ENCODE measurements around the gene FZD2. TPM values are rescaled to one million over a fixed set of nuclear protein-coding genes. Genes with fewer than 3 reads are reported as not detected.

FZD2 gene
- total and polyA plus RNA-seq, 12 donors, result 0.18 to 9.1 (median 2.9) TPM

DNA sequence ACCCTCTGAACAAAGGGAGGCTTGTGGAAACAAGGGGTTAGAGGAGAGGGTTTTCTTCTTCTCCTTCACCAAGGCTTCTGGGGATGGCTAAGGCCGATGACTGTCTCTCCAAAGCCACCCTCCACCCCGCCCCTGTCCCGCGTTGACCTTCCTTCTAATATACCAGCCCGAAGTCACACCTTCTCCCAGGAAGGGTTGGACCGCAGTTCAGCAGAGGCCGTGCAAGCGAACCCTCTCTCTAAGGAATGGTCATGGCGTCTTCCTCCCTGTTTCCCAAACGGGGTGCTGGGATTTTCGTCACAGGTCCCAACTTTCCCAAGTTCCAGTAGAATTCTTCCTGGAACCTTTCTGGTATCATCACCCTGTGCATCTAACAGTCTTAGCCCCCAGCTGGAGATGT lies 49.4 kb downstream of the FZD2 start:
- Histone ChIP-seq H3K36me3 (replicated peaks in 1 of 2) (no peaks in the 10 kb centered on the region), H3K9me3 (replicated peaks in 1 of 3) (no peaks in the 10 kb centered on the region), H3K4me1 (replicated peaks in 1 of 2) (no peaks in the 10 kb centered on the region), H3K4me3 (no peak overlapping the region), H3K27me3 (no peaks in the 10 kb centered on the region), H3K27ac (no peak overlapping the region)
- no peak for DNase-seq
- TF ChIP-seq, protein P1, sequence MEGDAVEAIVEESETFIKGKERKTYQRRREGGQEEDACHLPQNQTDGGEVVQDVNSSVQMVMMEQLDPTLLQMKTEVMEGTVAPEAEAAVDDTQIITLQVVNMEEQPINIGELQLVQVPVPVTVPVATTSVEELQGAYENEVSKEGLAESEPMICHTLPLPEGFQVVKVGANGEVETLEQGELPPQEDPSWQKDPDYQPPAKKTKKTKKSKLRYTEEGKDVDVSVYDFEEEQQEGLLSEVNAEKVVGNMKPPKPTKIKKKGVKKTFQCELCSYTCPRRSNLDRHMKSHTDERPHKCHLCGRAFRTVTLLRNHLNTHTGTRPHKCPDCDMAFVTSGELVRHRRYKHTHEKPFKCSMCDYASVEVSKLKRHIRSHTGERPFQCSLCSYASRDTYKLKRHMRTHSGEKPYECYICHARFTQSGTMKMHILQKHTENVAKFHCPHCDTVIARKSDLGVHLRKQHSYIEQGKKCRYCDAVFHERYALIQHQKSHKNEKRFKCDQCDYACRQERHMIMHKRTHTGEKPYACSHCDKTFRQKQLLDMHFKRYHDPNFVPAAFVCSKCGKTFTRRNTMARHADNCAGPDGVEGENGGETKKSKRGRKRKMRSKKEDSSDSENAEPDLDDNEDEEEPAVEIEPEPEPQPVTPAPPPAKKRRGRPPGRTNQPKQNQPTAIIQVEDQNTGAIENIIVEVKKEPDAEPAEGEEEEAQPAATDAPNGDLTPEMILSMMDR (IDR thresholded peaks at IDR 0.05), result no peak
- no peak for TF ChIP-seq POLR2A (IDR thresholded peaks at IDR 0.05)
- intact Hi-C loops (cut with DNase I), result no loop called here
- 92 to 96% (median 93%) methylated on average over 11 of the region's 11 CpGs for WGBS, 4 donors

DNA sequence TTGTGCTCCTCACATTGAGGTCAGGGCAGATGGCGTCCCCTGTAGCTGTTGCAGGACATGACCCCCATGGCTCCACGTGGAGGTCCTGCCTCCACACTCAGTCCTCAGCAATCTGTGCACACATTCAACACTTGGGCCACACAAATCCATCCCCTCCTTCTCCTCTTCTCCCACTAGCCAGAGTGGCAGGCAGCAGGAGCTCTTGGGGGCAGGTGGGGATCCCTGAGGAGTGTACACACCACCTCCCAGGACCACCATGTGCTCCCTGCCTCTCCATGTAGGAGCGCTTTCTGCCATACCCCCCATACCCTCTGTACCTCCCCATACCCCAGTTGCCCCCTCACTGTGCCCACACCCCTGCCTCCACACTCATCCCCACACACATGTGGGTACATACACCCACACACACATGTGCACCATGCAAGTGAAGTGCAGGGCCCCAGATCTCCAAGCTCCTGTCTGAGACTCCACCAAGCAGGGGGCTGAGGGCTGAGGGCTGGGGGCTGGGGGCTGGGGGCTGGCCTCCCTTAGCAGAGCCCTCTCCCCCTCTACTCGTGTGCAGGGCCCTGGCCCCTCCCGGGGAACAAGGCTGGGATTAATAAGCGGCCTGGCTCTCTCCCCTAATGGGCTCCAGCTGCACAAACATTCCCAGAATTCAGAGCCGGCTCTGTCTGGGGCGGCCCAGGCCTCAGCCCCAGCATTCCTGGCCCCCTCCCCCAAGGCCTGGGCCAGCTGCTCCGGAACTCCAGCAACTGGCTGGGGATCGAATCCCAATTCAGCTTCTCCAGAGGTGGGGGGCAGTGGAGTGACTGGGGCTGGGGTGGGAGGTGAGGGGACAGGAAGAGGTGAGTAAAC lies 50.8 kb downstream of the FZD2 start:
- 68 to 87% (median 74%) methylated on average over 3 to 10 of the region's 10 CpGs for WGBS, 4 donors
- DNase-seq, result no peak
- TF ChIP-seq, protein P1 (IDR thresholded peaks at IDR 0.05), result no peak
- no peak for TF ChIP-seq POLR2A (IDR thresholded peaks at IDR 0.05)

DNA sequence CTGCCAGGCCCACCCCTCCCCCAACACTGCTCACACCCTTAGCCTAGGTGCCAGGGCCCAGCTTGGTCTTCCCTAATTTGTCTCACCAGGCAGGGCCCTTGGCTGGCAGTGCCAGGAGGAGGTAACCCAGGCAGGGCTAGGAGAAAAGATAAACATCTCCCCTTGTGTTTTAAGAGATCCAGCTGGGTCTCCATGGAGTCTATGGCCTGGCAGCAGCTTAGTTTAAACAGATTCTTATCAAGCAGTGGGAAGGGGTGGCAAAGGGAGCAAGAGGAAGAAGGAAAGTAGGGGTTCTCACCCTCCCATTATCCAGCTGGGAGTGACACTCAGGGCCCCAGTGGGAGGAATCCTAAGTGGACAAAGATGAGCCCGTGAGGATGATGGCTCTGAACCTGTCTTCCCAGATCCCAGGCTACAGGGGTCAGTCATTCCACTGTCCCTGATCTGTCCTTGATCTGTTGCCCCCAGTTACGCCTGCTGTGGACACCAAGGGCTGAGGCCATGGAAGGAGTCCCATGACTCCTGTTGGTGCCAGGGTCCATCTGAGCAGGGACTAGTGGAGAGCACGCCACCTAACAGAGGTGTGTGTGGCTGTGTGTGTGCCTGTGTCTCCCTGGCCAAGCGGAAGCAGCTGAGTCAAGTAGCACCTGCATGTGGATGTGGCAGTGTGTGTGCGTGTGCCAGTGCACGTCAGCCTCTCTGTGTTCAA lies 51.6 kb downstream of the FZD2 start:
- H3K4me1 ChIP-seq (replicated peaks in 1 of 2), result no peaks in the 10 kb centered on the region
- no peaks in the 10 kb centered on the region for H3K9me3 ChIP-seq (replicated peaks in 1 of 3)
- 72 to 95% (median 91%) methylated on average over 3 to 6 of the region's 6 CpGs for WGBS, 4 donors
- intact Hi-C loops (cut with DNase I), result no loop called here
- no peak overlapping the region for H3K27ac ChIP-seq
- no peak overlapping the region for H3K4me3 ChIP-seq
- no peaks in the 10 kb centered on the region for H3K36me3 ChIP-seq (replicated peaks in 1 of 2)
- DNase-seq, result no peak
- no peak for TF ChIP-seq POLR2A (IDR thresholded peaks at IDR 0.05)
- TF ChIP-seq, protein P1 (IDR thresholded peaks at IDR 0.05), result no peak
- H3K27me3 ChIP-seq, result no peaks in the 10 kb centered on the region

More for the DNA sequence above, 50.8 kb downstream of the FZD2 start:
- H3K4me1 ChIP-seq (replicated peaks in 1 of 2), result no peaks in the 10 kb centered on the region
- no peak overlapping the region for H3K4me3 ChIP-seq
- intact Hi-C loops (cut with DNase I), result no loop called here
- no peaks in the 10 kb centered on the region for H3K9me3 ChIP-seq (replicated peaks in 1 of 3)
- H3K27ac ChIP-seq, result no peak overlapping the region
- no peaks in the 10 kb centered on the region for H3K27me3 ChIP-seq
- H3K36me3 ChIP-seq (replicated peaks in 1 of 2), result no peaks in the 10 kb centered on the region

DNA sequence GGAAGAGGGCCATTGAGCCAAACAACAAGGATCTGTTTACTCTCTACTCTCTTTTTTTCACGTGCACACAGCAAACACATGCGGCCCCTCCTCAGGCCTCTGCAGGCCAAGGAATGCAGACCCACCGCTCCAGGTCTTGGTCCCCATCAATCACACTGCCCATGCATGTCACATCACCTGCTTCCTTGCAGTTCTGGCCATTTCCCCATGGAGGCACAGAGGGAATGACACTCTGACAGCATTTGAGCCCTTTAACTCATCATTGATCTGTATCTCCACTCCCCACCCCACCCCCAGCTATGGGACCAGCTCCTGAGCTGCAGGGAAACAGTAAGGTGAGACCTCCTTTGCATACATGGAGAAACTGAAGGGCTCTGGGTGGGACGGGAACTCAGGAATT lies 53.0 kb downstream of the FZD2 start:
- no peaks in the 10 kb centered on the region for H3K9me3 ChIP-seq (replicated peaks in 1 of 3)
- TF ChIP-seq, protein P1 (IDR thresholded peaks at IDR 0.05), result no peak
- no peak for TF ChIP-seq POLR2A (IDR thresholded peaks at IDR 0.05)
- no peak overlapping the region for H3K4me3 ChIP-seq
- no peaks in the 10 kb centered on the region for H3K4me1 ChIP-seq (replicated peaks in 1 of 2)
- no peaks in the 10 kb centered on the region for H3K27me3 ChIP-seq
- no peak overlapping the region for H3K27ac ChIP-seq
- H3K36me3 ChIP-seq (replicated peaks in 1 of 2), result no peaks in the 10 kb centered on the region
- WGBS, 4 donors, result 43 to 65% (median 57%) methylated on average over 4 of the region's 4 CpGs
- no peak for DNase-seq
- intact Hi-C loops (cut with DNase I), result no loop called here
